Measurements from ENCODE around the gene ZPLD1.

Gene ZPLD1

DNA sequence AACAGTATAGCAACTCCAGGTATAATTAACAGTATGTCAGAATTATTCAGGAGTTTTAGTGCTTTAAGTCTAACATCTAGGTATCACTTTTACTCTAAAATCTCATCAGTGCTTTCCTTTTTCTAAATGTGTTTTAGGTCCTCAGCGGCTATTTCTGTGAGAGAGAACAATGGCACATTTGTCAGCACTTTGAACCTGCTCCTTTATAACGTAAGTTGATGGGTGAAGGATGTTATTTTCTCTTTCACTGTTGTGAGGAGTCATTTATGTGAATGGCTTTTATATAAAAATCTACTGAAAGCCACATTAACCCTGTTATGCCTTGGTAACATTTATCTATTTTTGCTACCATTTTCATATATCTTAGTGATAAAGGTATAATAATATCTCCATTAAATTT lies 22.8 kb downstream of the ZPLD1 start:
- TF ChIP-seq, protein P1, sequence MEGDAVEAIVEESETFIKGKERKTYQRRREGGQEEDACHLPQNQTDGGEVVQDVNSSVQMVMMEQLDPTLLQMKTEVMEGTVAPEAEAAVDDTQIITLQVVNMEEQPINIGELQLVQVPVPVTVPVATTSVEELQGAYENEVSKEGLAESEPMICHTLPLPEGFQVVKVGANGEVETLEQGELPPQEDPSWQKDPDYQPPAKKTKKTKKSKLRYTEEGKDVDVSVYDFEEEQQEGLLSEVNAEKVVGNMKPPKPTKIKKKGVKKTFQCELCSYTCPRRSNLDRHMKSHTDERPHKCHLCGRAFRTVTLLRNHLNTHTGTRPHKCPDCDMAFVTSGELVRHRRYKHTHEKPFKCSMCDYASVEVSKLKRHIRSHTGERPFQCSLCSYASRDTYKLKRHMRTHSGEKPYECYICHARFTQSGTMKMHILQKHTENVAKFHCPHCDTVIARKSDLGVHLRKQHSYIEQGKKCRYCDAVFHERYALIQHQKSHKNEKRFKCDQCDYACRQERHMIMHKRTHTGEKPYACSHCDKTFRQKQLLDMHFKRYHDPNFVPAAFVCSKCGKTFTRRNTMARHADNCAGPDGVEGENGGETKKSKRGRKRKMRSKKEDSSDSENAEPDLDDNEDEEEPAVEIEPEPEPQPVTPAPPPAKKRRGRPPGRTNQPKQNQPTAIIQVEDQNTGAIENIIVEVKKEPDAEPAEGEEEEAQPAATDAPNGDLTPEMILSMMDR (IDR thresholded peaks at IDR 0.05; ENCODE audit: low read depth, low read length), result no peak

DNA sequence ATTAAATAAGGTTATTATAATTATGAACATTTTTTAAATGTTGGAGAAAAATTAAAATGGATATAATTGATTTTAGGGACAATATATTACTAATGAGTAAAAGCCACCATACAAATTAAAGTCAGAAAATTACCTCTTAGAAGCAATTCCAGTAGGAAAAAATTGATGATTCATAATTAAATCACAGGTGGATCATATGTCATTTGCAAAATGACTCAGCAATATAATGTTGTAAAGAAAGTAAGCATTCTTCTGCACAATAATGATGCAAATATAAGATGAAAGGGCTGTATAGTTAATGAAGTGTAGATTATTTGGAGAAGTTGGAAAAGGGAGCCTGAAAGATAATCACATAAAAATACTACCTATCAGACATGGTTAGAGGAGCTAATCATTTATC lies 25.8 kb downstream of the ZPLD1 start:
- TF ChIP-seq, protein P1 (IDR thresholded peaks at IDR 0.05; ENCODE audit: low read depth, low read length), result no peak
- no peak overlapping the region for H3K4me3 ChIP-seq (ENCODE audit: low read depth, low read length)

More for the DNA sequence above, 22.8 kb downstream of the ZPLD1 start:
- H3K4me3 ChIP-seq (ENCODE audit: low read depth, low read length), result no peak overlapping the region

DNA sequence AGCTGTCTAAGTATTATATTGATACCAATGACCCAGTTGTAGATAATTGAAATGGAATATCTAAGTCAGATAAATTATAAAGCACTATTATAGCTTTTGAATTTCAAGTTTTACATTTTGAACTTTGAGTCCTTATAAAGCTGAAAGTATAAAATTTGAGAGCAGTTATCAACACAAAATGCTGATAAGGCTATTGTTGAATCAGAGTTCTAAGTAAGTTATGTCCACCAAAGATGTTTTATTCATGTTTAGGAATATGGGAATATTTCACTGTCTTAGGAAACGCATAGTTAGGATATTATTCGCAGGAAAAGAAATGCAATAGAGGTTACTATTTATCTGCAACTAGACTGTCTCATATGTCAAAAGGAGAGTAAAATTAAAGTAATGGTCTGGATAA lies 29.4 kb downstream of the ZPLD1 start:
- TF ChIP-seq, protein P1 (IDR thresholded peaks at IDR 0.05; ENCODE audit: low read depth, low read length), result no peak
- H3K4me3 ChIP-seq (ENCODE audit: low read depth, low read length), result no peak overlapping the region

DNA sequence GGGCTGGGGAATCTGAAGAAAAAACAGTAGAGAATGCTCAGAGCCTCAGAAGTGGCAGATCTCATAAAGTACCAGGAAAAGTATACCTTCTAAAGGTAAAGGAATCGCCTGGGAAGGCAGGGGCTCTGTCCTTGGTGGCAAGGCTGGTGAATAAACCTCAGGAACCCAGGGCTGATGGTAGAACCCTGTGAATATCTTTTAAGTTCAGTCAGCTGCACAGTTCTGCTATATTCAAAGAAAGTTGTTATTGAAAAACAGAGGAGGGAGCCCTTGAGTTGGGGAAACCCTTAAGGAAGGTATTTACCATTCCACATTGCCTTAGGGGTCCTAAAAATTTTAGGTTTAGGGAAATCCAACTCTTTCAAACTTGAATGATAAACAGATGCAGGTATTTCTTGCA lies 31.2 kb downstream of the ZPLD1 start:
- TF ChIP-seq, protein P1 (IDR thresholded peaks at IDR 0.05; ENCODE audit: low read depth, low read length), result no peak
- H3K4me3 ChIP-seq (ENCODE audit: low read depth, low read length), result no peak overlapping the region

DNA sequence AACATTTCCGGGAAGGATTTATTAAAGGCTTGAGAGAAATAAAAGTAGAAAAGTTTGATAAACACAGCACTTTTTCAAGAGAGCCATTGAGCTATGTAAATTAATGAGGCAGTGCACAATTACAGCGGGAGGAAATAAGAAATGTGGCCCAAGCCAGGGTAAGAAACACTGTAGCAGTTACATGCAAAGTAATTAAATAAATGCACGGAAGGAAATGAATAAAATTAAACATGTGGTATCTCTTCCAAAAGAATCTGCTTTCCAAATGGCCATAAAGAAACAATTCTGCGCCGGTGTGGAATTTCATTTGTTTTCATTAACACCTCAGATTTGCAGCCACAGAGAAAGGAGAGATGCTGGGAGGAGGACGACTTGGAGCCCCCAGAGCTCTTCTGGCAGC lies 35.3 kb downstream of the ZPLD1 start:
- no peak overlapping the region for H3K4me3 ChIP-seq (ENCODE audit: low read depth, low read length)
- TF ChIP-seq, protein P1 (IDR thresholded peaks at IDR 0.05; ENCODE audit: low read depth, low read length), result no peak

DNA sequence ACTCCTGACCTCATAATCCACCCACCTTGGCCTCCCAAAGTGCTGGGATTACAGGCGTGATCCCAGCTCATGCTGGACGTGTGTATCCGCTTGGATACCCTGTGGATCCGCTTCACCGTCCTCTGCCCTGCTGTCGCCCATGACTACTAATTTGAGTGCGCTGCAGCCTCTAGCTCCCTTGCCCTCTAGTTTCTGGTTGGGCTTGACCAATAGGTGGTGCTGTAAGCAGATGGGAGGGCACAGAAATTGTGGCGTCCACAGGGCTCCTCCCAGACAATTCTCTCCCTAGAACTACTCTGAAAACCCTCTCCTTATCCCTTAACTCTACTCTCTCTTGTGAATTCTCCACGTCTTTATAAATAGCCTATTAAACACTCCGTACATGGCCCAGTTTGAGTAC lies 36.2 kb downstream of the ZPLD1 start:
- TF ChIP-seq, protein P1 (IDR thresholded peaks at IDR 0.05; ENCODE audit: low read depth, low read length), result no peak
- H3K4me3 ChIP-seq (ENCODE audit: low read depth, low read length), result no peak overlapping the region

DNA sequence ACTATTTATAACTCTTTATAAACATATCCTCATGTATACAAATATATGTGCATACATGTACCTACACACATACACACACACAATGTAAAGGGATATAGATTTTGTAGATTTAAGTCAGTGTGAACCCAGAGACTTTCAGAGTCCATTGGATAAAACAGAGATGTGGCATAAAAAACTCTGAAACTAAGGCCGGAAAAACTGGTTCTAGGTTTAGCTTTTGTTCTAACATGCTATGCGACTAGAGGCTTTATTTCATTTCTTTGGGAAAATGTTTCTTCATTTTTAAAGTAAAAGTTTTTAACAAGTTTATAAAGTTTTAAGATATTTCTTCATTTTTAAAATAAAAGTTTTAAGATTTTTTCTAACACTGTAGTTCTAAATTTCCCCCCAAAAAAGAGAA lies 36.7 kb downstream of the ZPLD1 start:
- no peak overlapping the region for H3K4me3 ChIP-seq (ENCODE audit: low read depth, low read length)
- TF ChIP-seq, protein P1 (IDR thresholded peaks at IDR 0.05; ENCODE audit: low read depth, low read length), result no peak

Measured in WI38 (cell line).